Measurements from ENCODE around the gene DLD.
"Not testable (repeated sequence)": the region's sequence is repeated elsewhere in the genome, so short reads cannot be mapped to it uniquely, and the experiment has no call there.

DLD gene, protein sequence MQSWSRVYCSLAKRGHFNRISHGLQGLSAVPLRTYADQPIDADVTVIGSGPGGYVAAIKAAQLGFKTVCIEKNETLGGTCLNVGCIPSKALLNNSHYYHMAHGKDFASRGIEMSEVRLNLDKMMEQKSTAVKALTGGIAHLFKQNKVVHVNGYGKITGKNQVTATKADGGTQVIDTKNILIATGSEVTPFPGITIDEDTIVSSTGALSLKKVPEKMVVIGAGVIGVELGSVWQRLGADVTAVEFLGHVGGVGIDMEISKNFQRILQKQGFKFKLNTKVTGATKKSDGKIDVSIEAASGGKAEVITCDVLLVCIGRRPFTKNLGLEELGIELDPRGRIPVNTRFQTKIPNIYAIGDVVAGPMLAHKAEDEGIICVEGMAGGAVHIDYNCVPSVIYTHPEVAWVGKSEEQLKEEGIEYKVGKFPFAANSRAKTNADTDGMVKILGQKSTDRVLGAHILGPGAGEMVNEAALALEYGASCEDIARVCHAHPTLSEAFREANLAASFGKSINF

DNA sequence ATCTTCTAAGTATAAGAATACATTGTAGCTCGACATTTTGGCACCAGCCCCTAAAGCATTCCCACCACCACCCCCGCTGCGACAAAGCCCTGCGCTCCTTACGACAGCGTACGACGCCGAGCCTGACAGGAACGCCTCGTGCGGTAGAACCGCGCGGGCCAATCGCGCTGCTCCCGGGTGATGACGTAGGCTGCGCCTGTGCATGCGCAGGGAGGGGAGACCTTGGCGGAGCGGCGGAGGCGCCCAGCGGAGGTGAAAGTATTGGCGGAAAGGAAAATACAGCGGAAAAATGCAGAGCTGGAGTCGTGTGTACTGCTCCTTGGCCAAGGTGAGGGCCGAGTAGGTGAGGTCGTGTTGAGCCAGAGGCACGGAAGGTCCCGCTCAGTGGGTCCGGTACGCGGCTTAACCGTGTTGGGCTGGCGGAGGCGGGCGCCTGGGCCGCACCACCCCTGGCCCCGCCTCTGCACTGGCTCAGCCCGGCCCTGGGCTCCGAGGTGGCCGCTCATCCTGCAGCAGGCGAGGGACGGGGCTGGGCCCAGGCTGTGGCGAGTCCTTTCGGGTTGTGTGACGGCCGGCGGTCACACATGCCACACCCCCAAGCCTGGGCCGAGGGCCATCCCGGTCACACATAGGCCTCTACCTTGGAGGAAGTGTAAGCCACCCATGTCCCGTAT lies at the start of gene DLD:
Gene DLD, plus strand, starts transcription at position 222 of the 674 bp plus-strand sequence. Its CDS starts 68 bp downstream, at position 290.
- peak; percentile 91 for DNase-seq (ENCODE audit: low spot score)

DNA sequence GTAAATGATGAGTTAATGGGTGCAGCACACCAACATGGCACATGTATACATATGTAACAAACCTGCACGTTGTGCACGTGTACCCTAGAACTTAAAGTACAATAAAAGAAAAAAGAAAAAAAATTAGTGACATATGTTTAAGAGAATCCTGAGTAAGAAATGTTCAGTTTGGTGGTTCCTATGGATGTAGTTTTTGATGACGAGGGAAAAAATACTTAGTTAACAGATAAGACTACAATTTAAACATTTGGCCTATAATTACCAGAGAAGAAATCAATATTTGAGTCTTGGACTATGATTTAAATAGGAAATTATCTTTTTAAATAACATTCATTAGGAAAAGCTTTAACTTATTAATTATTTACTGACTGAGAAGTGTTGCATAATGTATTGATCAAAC lies 48.8 kb upstream of the DLD start:
- no peak for DNase-seq (ENCODE audit: low spot score)

DNA sequence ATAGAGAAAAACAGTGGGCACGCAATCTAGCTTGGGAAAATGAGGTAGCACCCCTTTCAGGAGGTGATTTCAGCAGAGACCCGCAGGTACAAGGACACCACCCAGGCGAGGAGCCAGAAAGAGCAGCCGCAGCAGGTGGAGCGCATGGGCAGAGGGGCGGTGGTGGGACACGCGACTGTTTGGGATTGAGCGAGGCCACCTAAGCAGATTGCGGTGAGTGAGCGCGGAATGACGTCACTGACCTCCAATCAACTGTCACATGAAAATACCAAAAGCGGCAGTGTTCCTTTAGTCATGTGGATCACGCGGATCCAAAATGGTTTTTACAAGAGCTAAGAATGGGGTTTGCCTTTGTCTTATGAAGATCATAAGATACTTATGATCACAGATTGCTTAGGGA lies 47.8 kb upstream of the DLD start:
- DNase-seq (ENCODE audit: low spot score) = peak; percentile 15

DNA sequence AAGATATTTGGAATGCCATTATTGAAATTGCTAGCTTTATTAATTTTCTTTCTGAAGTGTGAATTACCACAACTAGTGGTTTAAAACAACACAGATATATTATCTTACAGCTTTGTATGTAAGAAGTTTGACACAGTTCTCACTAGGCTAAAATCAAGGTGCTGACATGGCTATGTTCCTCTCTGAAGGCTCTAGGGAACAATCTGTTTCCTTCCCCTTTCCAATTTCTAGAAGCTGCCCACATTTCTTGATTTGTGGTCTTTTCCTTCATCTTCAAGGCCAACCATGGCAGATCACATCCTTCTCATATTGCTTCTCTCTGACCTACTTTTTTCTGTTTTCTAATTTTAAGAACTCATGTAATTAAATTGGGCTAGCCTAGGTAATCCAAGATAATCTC lies 44.7 kb upstream of the DLD start:
- no peak for DNase-seq (ENCODE audit: low spot score)

DNA sequence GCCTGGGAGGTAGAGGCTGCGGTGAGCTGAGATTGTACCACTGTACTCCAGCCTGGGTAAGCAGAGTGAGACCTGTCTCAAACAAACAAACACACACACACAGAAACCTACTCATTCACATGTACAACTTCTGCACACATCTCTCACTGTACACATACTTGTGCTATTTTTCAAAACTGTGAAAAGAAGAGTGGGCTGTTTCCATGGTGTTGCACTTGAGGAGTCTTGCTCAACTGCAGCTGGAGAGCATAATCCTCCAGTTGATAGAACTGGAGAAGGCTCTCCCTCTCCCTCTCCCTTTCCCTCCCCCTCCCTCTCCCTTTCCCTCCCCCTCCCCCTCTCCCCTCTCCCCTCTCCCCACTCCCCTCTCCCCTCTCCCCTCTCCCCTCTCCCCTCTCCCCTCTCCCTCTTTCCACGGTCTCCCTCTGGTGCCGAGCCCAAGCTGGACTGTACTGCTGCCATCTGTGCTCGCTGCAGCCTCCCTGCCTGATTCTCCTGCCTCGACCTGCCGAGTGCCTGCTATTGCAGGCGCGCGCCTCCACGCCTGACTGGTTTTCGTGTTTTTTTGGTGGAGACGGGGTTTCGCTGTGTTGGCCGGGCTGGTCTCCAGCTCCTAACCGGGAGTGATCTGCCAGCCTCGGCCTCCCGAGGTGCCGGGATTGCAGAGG lies 43.7 kb upstream of the DLD start:
- no peak for DNase-seq (ENCODE audit: low spot score)

DNA sequence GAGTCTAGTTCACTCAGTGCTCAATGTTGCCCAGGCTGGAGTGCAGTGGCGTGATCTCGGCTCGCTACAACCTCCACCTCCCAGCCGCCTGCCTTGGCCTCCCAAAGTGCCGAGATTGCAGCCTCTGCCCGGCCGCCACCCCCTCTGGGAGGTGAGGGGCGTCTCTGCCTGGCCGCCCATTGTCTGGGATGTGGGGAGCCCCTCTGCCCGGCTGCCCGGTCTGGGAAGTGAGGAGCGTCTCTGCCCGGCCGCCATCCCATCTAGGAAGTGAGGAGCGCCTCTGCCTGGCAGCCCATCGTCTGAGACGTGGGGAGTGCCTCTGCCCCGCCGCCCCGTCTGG lies 43.2 kb upstream of the DLD start:
- not testable (repeated sequence) for DNase-seq (ENCODE audit: low spot score)

DNA sequence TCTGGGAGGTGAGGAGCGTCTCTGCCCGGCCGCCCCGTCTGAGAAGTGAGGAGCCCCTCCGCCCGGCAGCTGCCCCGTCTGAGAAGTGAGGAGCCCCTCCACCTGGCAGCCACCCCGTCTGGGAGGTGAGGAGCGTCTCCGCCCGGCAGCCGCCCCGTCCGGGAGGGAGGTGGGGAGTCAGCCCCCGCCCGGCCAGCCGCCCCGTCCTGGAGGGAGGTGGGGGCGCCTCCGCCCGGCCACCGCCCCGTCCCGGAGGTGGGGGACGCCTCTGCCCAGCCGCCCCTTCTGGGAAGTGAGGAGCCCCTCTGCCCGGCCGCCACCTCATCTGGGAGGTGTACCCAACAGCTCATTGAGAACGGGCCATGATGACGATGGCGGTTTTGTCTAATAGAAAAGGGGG lies 42.8 kb upstream of the DLD start:
- DNase-seq (ENCODE audit: low spot score) = not testable (repeated sequence)

DNA sequence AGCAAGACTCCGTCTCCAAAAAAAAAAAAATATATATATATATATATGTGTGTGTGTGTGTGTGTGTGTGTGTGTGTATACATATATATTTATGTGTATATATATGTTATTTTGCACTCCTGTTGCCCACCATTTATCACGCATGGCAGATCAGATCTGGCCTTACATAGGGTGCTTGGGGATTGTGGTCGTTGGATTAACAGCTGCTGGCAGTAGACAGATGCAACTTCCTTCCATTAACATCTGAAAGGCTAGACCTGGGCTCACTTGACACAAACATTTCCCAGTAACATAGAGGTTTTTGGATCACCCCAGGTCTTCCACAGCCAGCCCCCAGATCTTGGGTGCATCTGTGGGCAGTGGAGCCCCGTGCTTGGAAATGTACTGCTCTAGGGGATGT lies 40.8 kb upstream of the DLD start:
- DNase-seq (ENCODE audit: low spot score) = no peak

DNA sequence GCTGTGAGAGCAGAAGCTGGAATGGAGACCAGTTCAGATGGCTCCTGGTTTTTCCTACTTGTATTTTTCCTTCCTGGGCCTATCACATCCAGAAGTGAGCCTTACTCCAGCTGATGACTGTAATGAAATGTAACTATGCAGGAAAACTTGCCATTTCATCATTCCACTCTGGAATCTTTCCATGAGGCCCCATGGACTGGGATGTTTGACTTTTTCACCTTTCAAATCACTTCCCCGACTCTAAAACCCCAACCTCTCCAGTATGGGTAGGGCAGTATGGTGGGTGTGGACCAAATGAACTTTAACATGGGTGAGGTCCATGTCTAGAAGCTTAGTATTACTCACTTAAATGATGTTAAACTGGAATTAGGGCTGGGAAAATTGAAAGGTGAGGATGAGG lies 40.3 kb upstream of the DLD start:
- DNase-seq (ENCODE audit: low spot score) = no peak

DNA sequence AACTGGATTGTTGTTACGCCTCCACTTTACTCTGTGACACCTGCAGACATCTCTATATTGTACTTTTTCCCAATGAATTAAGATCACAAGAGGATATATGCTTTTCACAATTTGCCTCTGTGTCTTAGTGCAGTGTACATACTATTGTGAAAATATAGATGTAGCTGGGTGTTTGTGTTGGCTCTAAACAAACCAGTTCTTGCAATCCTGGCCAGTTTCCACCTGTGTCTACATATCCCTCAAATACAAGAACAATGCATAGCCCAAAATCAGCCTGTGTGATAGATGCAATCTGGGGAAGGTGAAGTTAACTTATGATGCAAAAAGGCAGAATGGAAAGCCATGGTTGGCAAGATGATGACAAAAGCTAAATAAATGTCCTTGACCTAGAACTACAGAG lies 36.5 kb upstream of the DLD start:
- DNase-seq (ENCODE audit: low spot score) = no peak

DNA sequence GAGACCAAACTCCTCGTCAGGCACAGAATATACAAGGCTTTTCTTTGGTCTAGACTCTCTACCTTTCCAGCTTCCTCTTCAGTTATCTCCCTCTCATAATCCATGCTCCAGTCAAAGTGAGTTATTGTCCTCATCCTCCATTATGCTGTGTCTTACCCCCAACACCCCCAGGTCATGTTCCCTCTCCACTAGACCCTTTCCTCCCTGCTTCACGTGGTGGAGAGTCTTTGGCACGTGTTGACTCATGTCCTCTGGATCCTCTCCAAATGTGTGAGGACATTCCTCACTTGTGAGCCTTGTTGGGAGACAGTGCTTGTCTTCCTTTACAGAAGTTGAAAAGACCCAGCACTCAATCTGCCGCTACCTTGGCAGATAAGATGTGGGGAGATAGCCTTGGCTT lies 36.0 kb upstream of the DLD start:
- DNase-seq (ENCODE audit: low spot score) = no peak

DNA sequence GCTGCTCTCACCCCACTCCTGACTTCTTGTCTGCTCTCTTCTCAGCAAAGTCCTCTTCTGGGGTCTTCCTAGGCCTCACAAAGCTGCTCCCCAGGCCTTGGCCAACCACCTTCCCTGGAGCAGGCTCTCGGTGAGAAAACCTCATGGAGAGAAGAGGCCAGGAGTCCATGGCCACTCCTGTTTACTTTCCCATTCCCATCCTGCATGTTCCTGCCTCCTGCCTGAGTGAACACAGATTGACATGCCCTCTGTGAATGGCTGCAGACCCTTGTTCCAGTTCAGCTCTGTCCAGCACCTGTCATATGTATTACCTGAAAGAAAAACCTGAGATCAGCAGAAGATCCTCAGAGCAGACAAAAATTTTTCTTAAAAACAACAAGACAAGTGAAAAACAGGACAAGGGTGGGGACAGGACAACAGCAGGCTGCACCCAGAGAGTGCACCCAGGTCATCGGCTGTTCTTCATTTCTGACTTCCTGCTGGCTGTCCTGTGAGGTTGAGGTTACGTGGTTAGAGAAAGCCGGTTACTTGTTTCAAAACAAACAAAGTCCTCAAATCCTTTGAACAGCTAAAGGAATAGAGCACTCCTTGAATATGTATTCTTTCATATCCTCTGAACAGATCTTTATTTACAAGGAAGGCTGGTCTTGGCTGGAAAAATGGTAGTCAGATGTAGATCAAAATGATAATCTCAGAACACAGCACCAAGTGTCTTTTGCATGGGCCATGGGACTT lies 34.0 kb upstream of the DLD start:
- peak; percentile 76 for DNase-seq (ENCODE audit: low spot score)

DNA sequence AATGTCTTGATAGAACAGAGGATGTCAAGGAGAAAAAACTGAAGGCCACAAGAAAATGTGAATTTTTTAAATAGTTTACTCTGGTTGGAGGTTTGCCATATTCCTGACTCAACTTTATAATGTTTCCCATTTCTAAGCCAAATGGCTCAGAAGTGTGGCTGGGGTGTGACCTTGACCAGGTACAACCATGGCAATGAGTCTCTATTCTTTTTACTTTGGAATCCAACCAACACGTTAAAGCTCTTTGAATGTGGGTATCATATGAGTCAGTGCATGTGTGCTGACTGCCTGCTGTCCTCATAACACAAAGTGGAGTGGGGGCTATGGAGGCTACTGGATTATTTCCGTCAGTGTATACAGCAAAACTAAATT lies 33.5 kb upstream of the DLD start:
- peak; percentile 76 for DNase-seq (ENCODE audit: low spot score)

DNA sequence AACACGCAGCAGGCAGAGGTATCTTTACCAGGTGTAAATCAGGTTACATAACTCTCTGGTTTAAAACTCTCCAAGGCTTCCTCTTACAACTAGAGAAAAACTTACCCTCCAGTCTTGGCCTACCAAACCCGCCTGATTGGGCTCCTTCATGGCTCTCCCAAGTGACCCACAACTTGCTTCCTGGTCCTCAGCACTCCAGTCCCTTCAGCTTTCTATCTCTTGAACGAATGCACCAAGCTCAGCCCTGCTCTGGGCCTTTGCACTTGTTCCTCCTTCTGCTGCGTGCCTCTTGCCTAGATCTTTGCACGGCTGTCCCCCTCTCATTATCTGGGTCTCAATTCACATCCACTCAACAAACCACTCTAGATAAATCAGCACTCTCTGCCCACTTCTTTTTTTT lies 32.7 kb upstream of the DLD start:
- no peak for DNase-seq (ENCODE audit: low spot score)

DNA sequence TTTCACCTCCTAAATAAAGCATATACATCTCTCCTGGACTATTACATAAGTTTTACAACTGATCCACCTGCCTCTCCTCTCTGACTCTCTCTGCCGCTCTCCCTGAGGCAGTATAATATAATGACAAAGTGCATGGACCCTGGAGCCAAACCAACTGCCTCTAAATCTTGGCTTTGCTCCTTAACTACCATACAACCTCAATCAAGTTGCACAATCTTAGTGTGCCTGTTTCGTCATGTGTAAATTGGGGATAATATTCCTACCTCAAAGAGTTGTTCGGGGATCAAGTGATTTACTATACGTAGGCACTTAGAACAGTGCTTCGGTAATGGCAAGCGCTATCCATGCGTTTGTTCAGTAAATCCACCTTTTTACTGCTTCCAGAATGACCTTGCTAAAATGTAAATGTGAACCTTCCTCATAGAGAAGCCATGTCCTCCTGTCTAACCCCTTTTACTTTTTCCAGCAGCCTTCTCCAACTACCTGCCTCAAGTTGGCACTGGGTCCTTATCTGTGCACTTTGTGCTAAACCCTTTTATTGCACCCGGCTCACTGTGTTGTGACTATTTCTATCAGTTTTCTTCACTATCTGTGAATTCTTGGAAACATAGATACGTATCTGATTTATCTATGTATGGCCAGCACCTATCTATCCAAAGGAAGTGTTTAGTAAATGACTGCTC lies 30.6 kb upstream of the DLD start:
- DNase-seq (ENCODE audit: low spot score) = no peak

DNA sequence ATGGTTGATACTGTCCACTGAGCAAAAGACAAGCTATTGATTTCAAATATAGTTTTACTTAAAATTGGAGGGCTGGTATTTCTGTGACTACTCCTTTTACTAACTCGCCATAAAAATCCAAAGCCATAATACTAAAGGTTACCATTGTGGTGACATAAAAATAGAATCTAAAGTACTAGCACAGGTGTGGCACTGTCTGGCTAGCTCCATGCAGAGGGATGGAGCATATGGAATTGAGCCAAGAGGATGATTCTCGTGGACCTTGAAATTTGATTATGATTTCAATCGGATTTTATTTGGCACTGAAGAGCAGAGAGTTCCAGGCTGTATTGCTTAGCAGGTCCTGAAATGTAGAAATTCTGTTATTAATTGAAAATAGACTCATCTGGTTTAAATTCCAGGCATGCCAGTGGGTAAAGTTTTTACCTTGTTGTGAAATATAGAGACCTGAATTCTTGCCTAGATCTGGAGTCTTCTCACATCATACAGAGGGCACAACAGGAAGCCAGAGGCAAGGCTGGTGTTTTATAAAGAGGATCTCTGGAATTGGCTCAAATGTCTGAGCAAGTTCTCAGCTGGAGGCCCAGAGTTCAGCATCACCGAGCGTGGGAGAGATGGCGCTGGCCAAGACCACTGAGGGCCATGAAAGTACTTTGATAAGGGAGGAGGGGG lies 29.9 kb upstream of the DLD start:
- DNase-seq (ENCODE audit: low spot score) = no peak

DNA sequence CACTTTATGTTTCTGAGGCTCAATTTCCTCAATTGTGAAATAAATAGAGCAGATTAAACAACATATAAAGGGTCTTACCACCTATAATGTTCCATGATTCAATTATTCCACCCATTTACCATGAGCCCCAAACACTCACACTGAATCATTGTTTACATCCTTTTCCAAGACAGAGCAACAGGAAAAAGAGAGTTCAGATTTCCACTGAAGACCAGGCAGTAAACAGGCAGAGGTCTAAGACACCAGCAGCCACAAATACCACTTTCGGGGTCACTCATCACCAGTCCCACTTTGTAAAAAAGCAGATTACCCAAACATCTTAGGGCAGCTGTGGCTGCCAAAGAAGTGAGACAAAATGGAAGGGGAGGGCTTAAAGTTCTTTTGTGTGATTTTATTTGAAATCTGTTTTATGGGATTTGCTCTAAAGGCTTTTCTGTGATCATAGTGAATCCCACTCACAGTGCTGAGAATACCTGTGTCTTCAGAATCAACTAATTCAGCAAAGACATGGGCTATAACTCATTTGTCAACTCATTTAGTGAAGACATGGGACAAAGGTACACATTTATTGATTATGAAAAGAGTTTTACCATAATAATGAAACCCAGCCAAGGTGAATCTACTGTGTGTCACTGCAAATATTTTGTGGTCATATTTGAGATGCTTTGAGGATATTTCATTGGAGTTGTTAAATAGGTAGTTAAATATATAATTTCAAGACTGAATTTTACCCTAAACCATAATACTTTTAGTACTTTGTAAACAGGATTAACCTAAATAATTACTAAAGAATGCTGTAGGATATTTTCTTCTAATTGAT lies 24.8 kb upstream of the DLD start:
- no peak for DNase-seq (ENCODE audit: low spot score)

DNA sequence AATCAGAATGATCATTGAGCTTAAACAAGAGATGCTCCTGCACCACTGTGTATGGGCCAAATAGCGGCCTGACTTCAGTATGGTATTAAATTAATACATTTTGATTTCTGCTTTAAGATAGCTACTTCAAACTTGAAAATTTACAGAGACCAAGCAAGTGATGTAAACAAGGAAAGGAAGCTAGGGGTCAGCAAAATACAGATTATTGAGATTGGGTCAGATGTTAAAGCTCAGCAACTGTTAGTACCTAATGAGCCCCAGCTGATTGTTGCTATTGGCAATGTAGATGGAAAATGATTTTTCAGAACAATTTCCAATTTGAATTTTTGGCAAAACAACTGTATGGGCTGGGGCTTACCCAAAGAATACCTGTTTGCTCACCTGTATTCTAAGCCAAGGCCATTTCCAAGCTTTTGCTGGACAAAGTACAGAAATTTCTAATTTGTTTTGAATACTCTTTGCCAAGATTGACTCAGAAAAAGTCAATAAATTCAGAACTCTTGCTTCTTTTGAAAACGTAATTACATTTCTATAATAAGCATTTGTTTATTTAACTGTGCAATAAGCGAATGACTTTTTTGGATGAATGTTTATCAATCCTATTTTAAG lies 23.0 kb upstream of the DLD start:
- DNase-seq (ENCODE audit: low spot score) = no peak

DNA sequence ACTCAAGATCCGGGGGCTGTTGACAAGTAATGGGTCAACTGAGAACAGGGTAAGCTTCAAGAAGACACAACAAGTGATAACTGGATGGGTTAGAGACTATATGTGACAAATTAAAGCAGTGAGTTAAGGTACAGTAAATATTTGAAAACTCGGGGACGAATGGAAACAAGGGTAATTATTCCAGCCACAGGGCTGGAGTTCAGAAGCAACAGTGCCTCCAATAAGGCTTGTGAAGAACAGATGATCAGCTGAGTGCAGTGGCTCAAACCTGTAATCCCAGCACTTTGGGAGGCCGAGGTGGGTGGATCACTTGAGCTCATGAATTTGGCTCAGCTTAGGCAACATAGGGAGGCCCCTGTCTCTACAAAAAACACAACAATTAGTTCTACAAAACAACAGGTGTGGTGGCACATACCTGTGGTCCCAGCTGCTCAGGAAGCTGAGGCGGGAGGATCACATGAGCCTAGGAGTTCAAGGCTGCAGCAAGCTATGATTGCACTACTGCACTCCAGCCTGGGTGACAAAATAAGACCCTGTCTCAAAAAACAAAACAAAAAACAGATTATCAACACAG lies 20.5 kb upstream of the DLD start:
- DNase-seq (ENCODE audit: low spot score) = no peak

DNA sequence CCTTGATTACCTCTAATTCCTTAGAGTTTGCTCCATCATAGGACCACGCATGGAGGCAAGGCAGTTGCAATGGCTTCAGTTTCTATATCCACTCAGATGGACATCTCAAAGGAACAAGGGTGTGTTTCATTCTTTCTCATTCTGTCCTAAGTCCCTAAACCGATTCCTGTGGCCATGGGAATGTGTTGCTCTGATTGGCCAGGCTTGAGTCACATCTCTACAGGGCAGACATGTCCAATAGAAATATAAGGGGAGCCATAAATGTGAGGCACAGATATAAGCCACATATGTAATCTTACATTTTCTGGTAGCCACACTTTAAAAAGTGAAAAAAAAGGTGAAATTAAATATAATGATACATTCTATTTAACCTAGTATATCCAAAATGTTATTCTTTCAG lies 16.9 kb upstream of the DLD start:
- DNase-seq (ENCODE audit: low spot score) = no peak
